ENCODE measurements around the gene PRR7.

DNA sequence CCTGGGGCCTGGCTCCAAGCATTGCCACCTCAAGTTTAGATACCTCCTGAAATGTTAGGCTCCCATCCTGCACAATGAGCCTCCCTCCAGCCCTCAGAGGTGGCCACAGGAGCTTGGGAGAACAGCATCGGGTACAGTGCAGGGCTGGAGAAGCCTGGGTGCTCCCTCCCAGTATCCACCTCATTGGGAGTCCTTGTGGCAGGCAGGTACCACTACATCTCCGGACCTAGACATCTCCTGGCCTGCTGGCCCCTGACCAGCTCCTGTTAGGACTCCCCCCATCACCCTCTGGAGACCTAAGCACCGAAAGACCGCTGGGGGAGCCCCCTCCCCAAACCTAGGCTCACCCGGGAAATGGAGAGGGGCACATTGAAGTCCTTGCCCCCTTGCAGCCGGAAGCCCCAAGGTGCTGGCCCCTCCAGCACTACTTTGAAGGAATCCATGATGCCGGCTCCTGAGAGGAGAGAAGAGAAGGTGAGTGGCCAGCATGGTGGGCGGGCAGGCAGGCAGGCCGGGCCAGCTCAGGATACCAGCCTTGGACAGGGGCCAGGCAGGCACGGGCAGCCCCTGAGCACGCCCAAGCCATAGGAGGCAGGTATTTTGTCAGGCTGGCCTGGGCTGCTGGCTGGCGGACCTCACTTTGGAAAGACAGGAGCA is 49.6 kb downstream of the PRR7 start:
- TF ChIP-seq, protein P1, sequence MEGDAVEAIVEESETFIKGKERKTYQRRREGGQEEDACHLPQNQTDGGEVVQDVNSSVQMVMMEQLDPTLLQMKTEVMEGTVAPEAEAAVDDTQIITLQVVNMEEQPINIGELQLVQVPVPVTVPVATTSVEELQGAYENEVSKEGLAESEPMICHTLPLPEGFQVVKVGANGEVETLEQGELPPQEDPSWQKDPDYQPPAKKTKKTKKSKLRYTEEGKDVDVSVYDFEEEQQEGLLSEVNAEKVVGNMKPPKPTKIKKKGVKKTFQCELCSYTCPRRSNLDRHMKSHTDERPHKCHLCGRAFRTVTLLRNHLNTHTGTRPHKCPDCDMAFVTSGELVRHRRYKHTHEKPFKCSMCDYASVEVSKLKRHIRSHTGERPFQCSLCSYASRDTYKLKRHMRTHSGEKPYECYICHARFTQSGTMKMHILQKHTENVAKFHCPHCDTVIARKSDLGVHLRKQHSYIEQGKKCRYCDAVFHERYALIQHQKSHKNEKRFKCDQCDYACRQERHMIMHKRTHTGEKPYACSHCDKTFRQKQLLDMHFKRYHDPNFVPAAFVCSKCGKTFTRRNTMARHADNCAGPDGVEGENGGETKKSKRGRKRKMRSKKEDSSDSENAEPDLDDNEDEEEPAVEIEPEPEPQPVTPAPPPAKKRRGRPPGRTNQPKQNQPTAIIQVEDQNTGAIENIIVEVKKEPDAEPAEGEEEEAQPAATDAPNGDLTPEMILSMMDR (IDR thresholded peaks at IDR 0.05), result peak in 2 of 4 experiments; percentile 23 to 36
- TF ChIP-seq POLR2A (IDR thresholded peaks at IDR 0.05), result no peak
